ENCODE data around the gene RALGPS1.

RALGPS1 gene

DNA sequence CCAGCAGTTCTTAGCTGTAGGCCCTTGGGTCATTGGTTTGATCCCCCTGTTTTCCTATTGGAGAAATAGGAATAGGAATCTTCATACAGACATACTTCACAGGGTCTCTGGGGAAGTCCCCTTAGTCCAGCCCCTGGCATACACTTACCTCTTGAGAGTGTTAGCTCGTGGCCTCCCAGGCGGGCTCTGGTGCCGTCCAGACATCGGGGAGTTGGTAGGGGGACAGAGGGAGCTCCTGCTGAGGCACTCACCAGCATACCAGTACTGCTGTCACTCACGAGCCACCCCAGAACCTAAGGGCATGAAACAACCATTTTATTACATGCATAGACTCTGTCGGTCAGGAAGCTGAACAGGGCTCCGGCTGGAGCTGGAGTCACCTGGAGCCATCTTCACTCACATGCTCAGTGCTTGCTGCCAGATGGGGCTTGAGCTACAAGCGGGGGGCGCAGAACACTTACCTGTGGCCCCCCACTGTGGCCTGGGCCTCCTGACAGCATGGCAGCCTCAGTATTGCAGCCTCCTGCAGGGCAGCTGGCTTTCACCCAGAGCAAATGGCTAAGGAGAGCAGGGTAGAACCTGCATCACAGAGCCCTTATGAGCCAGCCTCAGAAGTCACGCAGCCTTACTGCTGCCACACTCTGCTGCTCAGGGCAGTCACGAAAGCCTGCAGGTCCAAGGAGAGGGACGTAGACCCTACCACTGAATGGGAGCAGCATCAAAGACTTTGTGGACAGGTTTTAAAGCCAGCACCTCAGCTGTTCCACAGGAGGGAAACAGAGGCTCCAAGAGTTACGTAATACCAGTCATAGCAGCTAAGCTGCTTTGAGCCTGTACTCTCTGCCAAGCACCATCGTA, 266.1 kb downstream of the RALGPS1 start:
- no peak for DNase-seq

DNA sequence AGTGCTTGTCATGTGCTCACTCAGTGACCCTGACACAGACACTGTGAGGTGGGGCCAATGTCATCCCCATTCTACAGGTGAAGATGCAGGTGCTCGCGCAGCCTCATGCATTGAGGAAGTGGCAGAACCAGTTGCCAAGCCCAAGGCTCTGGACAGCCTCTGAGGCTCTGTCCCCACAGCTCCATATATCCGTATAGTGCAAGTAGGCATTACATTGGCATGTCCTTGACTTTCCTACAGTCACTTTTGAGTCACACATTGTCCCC, 266.7 kb downstream of the RALGPS1 start:
- DNase-seq, result no peak

DNA sequence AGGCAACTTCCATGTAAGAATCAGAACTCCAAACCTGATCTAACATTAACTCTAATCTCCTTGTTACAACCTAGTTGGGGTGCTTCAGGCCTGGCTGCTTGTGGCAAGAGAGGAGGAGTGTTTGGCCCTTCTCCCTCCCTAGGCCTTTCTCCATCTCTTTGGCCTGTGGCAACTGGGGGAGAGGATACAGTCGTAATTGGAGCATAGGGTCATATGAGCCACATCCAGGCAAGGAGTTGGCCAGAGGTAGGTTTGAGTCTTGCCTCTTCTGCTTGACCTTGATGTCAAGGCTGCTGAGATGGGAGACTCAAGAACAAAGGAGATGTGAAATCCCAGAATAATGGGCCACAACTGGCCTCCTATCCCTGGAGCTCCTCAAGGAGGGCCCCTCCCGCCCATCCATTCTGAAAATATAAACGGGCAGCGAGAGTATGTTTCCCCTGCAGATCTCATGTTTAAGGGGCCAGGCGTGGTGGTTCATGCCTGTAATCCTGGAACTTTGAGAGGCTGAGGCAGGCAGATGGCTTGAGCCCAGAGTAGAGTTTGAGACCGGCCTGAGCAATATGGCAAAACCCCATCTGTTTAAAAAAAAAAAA, 267.1 kb downstream of the RALGPS1 start:
- DNase-seq, result no peak

DNA sequence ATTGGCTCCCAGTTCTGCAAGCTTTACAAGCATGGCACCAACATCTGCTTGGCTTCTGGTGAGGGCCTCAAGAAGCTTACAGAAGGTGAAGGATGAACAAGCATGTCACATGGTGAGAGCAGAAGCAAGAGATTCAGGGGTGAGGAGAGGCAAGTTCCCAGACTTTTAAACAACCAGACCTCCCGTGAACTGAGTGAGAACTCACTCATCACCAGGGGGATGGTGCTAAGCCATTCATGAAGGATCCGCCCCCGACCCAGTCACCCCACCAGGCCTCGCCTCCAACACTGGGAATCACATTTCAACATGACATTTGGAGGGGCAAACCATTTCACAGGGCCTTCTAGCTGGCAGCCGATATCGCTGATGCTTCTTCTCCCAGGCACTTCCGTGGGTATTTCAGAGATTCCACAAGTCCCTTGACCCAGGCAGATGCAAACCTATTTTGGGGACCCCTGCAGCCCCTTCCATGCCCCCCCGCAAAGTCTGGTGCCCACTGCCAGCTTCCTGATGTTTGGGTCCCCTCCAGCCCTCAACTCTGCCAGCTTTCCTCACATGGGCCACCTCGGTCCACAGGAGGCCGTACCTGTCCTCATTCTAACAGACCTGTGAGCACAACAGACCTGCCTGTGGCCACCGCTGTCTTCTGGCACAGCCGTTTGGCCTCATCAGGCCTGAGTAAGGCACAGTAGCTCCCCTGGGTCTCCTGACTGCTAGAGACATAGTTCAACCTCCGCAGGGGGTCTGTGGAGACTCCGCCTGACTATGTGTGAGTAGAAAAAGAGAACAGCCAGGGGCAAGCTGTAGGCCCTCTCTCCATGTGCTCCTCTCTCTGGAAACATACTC, 268.5 kb downstream of the RALGPS1 start:
- DNase-seq, result no peak

DNA sequence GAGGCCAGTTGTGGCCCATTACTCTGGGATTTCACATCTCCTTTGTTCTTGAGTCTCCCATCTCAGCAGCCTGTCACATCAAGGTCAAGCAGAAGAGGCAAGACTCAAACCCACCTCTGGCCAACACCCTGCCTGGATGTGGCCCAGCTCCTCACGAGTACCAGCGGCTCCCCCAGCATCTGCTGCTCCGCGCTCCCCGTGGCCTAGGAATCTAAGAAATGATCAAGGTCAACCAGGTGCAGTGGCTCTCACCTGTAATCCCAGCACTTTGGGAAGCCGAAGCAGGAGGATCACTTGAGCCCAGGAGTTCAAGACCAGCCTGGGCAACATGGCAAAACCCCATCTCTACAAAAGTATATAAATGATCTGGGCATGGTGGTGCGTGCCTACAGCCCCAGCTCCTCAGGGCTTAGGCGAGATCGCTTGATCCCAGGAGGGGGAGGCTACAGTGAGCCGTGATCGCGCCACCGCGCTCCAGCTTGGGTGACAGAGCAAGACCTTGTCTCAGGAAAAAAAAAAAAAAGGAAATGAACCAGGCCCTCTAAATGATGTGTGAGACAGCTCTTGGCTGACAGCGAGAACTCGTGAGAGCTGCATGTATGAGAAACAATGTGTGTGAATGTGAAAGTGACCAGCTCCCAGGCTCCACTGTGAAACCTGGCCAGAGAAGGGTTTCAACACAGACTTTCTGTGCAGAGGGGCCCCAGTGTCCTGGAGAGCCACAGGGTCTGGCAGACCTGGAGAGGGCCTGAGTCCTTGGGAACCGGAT, 269.4 kb downstream of the RALGPS1 start:
- DNase-seq, result no peak

DNA sequence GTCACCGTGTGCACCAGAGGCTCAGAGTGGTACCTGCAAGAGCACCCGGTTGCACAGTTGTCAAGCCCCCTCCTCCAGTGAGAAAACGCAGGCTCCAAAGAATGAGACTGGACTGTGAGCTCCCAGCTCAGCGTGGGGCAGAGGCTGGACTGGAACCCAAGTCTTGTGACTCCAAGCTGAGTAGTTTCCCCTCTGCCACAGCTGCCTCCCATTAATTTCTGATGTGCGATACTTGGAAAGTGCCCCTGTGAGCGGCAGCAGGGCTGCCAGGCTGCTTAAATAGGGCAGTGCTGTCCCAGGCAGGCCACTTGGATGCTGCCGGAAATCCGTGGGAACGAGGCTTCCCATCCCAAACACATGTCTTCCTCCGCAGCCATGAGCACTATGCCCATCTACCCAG, 270.1 kb downstream of the RALGPS1 start:
- DNase-seq, result no peak

DNA sequence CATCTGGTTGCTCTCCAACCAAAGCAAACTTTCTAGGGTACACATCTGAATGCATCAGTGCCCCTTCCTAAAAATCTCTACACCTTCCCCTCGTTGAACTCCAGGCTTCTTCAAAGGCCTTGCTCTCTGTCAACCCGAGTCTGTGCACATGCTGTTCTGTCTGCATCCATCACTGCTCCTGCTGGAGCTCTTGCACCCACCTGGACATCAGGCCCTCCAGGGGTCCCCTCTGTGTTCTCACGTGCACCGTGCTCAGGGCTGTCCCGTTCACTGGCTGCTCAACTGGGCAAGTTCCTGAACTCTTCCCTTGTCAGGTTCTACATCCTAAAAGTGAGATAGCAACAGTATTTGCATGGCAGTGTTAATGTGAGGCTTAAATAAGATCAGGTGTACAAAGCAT, 270.6 kb downstream of the RALGPS1 start:
- no peak for DNase-seq

DNA sequence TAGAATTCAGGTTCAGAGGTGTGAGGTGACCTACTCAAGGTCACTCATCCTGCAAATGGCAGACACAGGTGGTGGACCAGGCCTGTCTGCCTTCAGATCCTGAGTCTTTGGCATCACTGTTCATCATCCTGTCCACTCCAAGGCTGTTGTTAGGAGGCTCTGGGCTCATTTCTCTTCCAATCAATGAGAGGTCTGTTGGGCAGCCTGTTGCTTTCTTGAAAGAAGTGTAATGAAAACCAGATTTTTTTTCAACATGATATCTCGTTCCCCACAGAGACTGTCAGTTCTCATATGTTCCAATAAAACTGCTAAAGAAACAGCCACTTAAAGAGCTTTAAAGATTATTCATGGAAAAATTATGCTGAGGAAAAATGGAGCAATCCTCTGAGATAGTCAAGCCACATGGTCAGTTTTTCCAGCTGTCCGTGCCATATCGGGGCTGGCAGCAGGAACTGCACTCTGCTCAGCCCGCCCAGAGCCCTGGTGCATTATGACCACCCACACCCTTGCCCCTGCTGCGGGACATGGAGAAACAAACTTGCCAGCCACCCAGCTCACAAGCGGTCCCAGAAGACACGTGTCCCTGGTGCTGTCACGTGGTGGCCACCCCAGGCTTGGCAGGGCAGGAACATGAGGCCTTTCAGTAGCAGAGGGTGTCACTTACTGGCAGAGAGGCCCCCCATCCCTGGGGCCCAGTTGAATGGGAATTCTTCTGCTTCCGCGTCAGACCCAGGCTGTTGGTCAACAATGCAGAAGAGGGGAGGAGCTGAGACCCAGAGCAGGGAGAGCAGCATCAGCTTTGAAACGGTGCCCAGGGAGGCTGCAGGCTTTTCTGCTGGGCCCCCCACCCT, 271.6 kb downstream of the RALGPS1 start:
- DNase-seq, result no peak

DNA sequence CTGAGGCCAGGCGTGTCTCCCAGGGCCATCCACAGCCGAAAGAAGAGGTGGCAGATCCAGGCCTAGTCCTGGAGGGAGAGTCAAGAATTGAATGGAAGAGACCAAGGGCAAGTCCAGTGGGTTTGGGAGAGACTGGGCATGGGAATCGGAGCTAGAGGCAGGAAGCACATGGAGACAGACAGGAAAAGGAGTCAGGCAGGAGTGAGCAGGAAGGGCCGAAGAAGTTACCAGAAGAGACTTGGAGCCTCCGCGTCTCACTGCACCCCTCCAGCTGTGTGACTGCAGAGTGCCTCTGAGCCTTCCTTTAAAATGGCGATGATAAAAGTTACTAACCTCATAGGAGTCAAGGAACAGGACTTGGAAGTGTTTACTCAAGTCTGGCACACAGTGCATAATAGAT, 272.2 kb downstream of the RALGPS1 start:
- no peak for DNase-seq

DNA sequence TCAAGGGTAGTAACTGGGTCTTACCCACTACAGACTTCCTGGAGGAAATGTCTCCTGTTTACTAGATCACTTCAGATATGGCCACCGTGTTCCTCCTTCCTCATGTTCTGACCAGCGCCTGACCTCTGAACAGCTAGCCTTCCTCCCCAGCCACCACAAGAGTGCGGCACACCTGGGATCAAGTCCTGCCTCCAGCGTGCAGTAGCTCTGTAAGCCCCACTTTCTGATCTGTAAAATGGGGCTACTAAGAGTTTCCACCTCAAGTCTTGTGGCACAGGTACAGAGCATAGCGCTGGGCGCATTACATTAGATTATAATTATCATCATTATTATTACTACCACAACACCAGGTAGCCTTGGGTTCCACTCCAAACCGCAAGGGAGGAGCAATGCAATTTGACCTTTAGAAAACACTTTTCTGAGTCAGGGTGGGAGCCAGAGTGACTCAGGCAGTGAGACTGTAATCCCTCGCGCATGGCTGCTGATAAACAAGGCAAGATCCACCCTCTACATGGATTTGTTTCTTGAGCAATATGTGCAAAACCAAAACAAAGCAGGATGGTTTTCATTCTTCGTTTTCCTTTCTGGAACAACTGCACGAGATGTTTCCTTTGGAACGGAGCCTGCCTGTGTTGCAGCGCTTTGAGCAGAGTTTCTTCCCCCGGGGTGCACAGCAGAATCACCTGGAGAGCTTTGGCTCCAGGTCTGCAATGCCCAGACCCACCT, 272.8 kb downstream of the RALGPS1 start:
- DNase-seq, result no peak

DNA sequence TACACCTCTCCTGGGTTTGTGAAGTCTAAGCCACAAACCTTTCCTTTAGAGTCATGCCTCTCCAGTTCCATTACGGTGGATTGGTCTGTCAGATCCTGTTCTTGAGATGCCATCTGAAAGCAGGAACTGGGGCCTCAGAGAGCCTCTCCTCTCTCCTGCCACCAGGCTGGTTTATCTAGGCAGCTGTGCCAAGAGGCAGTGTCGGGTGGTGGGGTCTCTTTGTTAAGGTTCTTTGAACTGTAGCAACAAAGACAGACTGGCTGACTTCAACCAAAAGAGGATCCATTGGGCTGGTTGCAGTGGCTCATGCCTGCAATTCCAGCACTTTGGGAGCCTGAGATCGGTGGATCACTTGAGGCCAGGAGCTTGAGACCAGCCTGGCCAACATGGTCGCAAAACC, 273.8 kb downstream of the RALGPS1 start:
- DNase-seq, result no peak

DNA sequence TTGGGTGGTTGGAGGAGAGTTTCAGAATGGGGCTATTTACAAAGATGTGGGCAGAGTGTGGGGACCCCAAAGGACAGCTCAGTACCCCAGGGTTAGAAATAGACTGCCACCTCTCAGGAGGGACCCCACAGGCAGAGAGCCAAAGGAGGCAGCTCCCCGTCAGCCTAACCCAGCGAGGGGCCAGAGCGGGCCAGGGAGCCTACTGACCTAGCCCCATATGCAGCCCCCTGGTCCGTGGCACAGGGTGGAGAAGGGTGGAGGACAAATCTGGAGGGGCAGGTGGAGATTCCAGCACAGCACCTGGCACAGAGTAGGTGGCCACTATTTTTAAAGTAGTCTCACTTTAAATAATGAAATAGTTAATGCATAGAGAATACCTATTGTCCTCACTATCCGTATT, 275.0 kb downstream of the RALGPS1 start:
- DNase-seq, result no peak

DNA sequence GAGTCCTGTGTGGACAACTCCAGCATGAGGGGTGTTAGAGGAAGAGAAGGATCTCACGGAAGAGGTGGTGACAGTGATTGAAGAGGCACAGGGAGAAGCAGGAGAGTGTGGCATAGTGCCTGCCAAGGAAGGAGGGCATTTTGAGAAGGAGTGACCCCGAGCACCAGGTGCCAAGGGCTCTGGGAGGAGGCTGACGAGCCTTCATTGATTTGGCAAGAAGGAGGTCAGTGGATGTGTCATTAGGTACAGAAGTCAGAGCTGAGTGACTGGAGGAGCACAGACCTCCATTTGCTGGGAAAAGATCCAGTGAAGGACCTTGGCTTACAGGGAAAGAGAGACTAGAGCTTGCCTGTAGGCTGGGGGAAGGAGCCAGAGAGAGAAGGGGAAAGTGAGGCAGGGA, 278.2 kb downstream of the RALGPS1 start:
- DNase-seq, result no peak

DNA sequence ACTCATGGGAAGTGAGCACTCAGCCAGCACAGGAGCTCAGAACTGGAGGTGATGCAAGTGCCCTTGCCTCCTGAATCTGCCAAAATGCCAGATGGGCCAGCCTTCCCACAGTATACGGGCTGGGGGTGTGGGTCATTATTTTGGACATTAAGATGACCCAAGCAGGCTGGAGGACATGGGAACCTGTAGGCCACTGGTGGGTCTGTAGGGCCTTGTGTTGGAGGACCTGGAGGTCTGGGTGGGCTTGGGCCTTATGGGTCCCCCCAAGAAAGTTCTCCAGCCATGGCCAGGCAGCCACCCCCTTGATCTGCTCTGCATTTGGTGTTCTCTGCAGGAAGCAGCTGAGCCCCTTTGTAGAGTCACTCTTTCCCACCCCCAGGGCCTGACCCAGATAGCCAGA, 278.9 kb downstream of the RALGPS1 start:
- DNase-seq, result no peak

DNA sequence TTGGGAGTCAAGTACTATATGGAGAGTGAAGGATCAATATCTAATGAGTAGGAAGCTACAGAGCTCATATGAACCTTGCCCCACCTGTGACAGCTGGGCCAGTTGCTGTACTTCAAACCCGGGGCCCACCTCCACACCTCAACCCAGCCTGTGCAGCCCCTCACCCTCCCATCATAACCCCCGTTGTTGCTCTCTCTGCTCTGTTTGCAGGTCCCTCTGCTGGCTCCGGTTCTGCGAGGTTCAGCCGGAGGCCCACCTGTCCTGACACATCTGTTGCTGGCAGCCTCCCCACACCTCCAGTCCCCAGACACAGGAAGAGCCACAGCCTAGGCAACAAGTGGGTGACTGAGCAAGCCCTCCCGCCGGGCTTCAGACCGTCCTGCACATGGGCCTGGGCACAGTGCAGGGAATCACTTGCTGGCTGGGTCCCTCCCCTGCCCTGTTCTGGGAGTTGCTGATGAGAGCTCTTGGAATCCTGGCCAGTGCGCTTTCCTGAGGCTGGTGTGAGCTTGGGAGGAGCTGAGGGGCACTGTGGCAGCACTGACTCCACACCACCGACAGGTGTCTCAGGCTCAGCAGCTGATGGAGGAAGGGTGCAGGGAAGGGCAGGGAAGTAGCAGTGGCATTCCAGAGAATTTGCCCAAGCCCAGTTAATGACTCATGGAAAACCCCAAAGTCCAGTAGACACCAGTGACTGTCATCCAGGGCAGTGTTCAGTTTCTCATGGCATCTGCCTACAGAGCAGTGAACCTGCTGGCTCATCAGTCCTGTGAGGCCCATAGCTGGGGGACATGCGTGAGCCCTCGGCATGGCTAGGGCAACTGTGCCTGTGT, 280.5 kb downstream of the RALGPS1 start:
- DNase-seq, result no peak

DNA sequence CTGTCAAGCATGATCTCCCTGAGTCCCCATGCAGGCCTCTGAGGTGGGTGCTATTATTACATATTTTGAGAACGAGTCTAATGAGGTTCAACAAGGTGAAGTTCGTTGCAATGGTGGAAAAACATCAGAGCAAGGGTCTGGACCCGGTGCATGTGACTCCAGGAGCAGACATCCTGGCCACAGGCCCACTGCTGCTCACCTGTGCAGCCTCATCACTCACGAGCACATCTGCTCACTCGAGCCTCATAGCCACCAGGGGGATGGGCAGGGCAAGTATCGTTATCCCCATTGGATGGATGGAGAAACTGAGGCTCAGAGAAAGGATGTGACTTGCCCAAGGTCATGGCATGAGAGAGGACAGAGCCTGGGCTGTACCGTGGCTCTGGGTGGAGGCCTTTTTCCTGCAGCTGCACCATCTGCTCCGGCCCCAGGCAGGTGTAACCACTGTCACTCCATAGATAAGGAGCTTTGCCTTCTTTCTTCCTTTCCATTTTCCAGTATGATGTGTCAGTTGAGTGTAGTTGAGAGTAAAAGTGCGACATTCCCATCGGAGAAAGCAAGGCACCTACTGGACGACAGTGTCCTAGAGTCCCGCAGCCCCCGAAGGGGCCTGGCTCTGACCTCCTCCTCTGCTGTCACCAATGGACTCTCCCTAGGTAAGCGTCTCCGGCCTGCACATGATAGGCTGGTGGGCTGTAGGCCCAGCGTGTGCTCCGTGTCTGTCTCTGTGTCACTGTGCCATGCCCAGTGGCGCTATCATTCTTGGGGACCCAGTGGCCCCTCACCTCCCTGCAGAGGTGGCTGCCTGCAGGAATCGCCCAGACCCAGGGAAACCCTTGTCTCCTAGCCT, 281.6 kb downstream of the RALGPS1 start:
- no peak for DNase-seq

DNA sequence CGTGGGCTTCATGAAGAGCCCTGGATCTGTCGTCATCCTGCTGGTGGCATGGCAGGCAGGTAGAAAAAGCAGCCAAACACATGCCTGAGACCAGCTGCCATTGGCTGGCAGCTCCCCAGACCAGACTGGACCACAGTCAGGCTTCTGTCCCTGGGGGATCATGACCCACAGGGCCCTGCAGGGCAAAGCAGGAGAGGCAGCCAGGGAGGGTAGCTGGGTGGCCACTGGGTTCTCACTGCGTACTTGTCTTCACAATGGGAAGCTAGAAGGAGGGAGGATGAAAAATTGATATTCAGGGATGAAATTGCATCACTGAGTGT, 282.2 kb downstream of the RALGPS1 start:
- no peak for DNase-seq

DNA sequence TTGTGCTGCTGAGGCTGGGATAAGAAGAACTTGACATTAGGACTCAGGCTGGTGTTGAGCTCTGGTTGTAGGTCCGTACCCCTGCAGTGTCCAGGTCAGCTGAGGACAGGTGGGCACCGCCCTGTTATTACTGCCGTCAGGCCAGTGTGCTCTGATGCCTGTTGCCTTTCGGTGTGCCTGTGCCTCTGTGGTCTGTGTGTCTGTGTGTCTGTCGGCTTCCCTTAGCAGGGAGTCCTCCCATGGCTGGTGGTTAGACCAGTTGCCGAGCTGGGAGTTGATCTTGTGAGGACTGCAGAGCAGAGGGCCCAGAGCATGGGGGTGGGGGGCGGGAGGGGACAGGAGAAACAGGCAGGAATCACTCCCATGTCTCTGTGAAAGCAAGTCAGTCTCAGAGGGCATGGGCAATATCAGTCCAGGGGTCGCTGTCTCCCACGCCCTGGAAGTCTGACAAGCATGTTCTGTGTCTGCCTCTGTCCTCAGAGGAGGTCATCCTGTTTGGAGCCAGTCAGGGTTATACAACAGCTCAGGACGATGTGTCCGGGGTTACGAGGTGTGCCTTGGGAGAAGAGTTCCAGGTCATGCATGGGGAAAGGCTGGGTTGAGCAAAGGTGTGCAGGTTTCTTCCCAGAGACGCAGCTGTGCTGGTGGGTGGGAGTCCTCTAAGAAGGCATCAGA, 282.7 kb downstream of the RALGPS1 start:
- no peak for DNase-seq

DNA sequence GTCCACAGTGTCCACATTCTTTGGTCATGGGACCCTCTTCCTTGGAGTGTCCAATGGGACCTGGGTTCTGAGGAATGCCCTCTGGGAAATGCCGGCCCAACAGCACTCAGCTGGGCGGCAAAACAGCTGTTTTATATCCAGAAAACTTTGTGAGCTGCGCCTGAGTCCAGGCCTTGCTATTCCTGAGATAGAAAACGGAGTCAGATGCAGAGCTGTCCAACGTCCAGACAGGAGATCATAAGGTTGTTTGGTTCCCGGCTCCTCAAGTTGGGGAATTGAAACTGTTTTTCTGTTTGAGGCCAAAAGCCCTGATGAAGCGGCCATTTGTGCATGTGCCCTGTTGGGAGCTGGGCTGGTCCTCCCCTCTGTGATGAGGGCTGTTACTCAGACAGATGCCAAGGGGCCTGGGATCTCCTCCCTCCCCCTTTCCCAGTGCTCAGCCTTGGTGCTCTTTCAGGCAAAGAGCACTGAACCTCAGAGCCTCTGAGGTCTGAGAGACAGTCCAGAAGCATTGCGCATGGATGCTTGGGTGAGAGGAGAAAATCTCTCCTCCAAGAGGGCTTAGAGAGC, 283.4 kb downstream of the RALGPS1 start:
- no peak for DNase-seq

Measured in stimulated activated naive CD4-positive, alpha-beta T cell (primary cell).